HL-60 (cell line): ENCODE data around the gene TMEM151B.

Source experiments
- CTCF ChIP-seq: IDR thresholded peaks from one replicate; pipeline ENCODE4 v1.5.1; 2011; ENCODE audit warnings: low read length, control low read depth, inconsistent platforms; ENCODE audit not compliant: insufficient read depth
- GABPA ChIP-seq: IDR thresholded peaks from 2 replicates; pipeline ENCODE4 v1.6.1; 2012; ENCODE audit warnings: low read depth
- POLR2AphosphoS5 ChIP-seq: IDR thresholded peaks from 2 replicates; pipeline ENCODE4 v1.6.1; 2012; ENCODE audit warnings: low read depth
- REST ChIP-seq: IDR thresholded peaks from 2 replicates; pipeline ENCODE4 v1.6.1; 2012; ENCODE audit warnings: low read depth; ENCODE audit not compliant: insufficient replicate concordance
- SPI1 ChIP-seq: IDR thresholded peaks from 2 replicates; pipeline ENCODE4 v1.6.1; 2012; ENCODE audit warnings: low read depth, mild to moderate bottlenecking, borderline replicate concordance

- TF ChIP-seq CTCF: no peak
- TF ChIP-seq REST: no peak
- TF ChIP-seq SPI1: no peak
- no peak for TF ChIP-seq POLR2AphosphoS5
- no peak for TF ChIP-seq GABPA
Measured at GRCh38 chr6:44327096-44327495, 56.8 kb downstream of the TMEM151B start.
